ENCODE results near the gene WDR27. TPM values are rescaled to one million over a fixed set of nuclear protein-coding genes. Genes with fewer than 3 reads are reported as not detected.
"Not testable (repeated sequence)": the region's sequence is repeated elsewhere in the genome, so short reads cannot be mapped to it uniquely, and the experiment has no call there.

WDR27 gene
- total and polyA plus RNA-seq, 12 donors = 3.2 to 12.0 (median 6.6) TPM

GRCh38 chr6:169618526-169619490 is 83.0 kb downstream of the WDR27 start:
- Histone ChIP-seq H3K36me3 (peaks cover 0 to 1% (median 0%) of the 10 kb centered on the region in 9 donors), H3K27me3 (no peaks in the 10 kb centered on the region), H3K4me1 (peaks cover 0 to 5% (median 0%) of the 10 kb centered on the region in 9 donors), H3K4me3 (no peak overlapping the region), H3K27ac (no peak overlapping the region), H3K9me3 (peaks cover 0 to 12% (median 0%) of the 10 kb centered on the region in 11 donors)
- ATAC-seq = no peak
- intact Hi-C loops (cut with DNase I) = no loop called here
- 85 to 88% methylated on average over 7 of the region's 7 CpGs for WGBS, 2 donors
- no peak for DNase-seq
- TF ChIP-seq CTCF (IDR thresholded peaks at IDR 0.05) = no peak

GRCh38 chr6:169617562-169617961 is 84.3 kb downstream of the WDR27 start:
- intact Hi-C loops (cut with DNase I) = no loop called here
- WGBS, 2 donors = 94 to 96% methylated on average over 7 of the region's 7 CpGs
- H3K9me3 ChIP-seq = peaks cover 0 to 12% (median 0%) of the 10 kb centered on the region in 11 donors
- H3K27ac ChIP-seq = no peak overlapping the region
- H3K36me3 ChIP-seq = no peaks in the 10 kb centered on the region
- H3K4me1 ChIP-seq = peaks cover 0 to 5% (median 0%) of the 10 kb centered on the region in 9 donors
- no peak for TF ChIP-seq CTCF (IDR thresholded peaks at IDR 0.05)
- DNase-seq (no peak), ATAC-seq (no peak)
- no peak overlapping the region for H3K4me3 ChIP-seq
- no peaks in the 10 kb centered on the region for H3K27me3 ChIP-seq

- ATAC-seq; intact Hi-C loops (cut with DNase I); H3K36me3 ChIP-seq; H3K4me1 ChIP-seq; DNase-seq; H3K4me3 ChIP-seq; H3K27ac ChIP-seq; H3K27me3 ChIP-seq: not testable (repeated sequence)
- 95 to 96% methylated on average over 2 of the region's 2 CpGs for WGBS, 2 donors
- peaks cover 0 to 15% (median 5%) of the 10 kb centered on the region in 11 donors for H3K9me3 ChIP-seq
These were observed 93.2 kb downstream of the WDR27 start for GRCh38 chr6:169608609-169609008.

- intact Hi-C loops (cut with DNase I) = no loop called here
- WGBS, 2 donors = 94 to 97% methylated on average over 1 of the region's 1 CpG
- no peak for DNase-seq
- Histone ChIP-seq H3K4me1 (no peaks in the 10 kb centered on the region), H3K4me3 (no peak overlapping the region), H3K9me3 (peaks cover 0 to 15% (median 5%) of the 10 kb centered on the region in 11 donors), H3K27ac (no peak overlapping the region), H3K36me3 (peaks cover 0 to 16% (median 0%) of the 10 kb centered on the region in 9 donors), H3K27me3 (no peaks in the 10 kb centered on the region)
- no peak for ATAC-seq
- no peak for TF ChIP-seq CTCF (IDR thresholded peaks at IDR 0.05)
These were observed 97.8 kb downstream of the WDR27 start for GRCh38 chr6:169604076-169604475.

GRCh38 chr6:169601129-169601528 is 100.7 kb downstream of the WDR27 start:
- 86 to 93% methylated on average over 1 of the region's 1 CpG for WGBS, 2 donors
- ATAC-seq; H3K4me3 ChIP-seq; H3K4me1 ChIP-seq; intact Hi-C loops (cut with DNase I); DNase-seq; H3K27ac ChIP-seq; H3K27me3 ChIP-seq: not testable (repeated sequence)
- Histone ChIP-seq H3K36me3 (peaks cover 0 to 20% (median 6%) of the 10 kb centered on the region in 9 donors), H3K9me3 (peaks cover 0 to 21% (median 5%) of the 10 kb centered on the region in 11 donors)

Measured in heart right ventricle (tissue), 16 donors.